HepG2 (cell line): ENCODE data around the gene SERHL2. TPM values are rescaled to one million over a fixed set of nuclear protein-coding genes. Genes with fewer than 3 reads are reported as not detected.

ENCODE experiments used
- ATAC-seq: fragments of 200-7000 bp; cut with Tn5 transposase; 3 replicates; pipeline ENCODE4 v1.9.1; 2020; ENCODE audit warnings: mild to moderate bottlenecking, moderate library complexity
- BruUV-seq: library from RNA; stranded (reverse); fragments of 400-500 nt; replicated peaks from 2 replicates; lab custom pipeline; 2021; lab: Mats Ljungman, UMichigan
- CTCF ChIA-PET: fragments of 300-600 bp; formaldehyde crosslinking; extraction: SDS; loops from one replicate; lab custom pipeline; 2021; ENCODE audit warnings: low total read pairs, inconsistent platforms, low intra/inter-chr PET ratio; lab: Yijun Ruan, JAX
- POLR2A ChIA-PET: fragments of 350-600 bp; sonication (Branson Sonifier 250); formaldehyde crosslinking; loops from one replicate; lab custom pipeline; 2020; ENCODE audit warnings: antibody characterized with exemption, inconsistent platforms; lab: Yijun Ruan, JAX
- DNase-seq: peaks from one replicate; pipeline ENCODE4 v3.0.0-alpha.2; 2015; ENCODE audit warnings: low spot score
- FAIRE-seq: peaks from 3 replicates; lab custom pipeline; 2011; peaks lifted over from hg19 to GRCh38; lab: Jason Lieb, UNC
- H2AFZ ChIP-seq: one replicate; pipeline ENCODE4 v1.6.1; 2011; ENCODE audit warnings: low read length, inconsistent platforms
- H3K27ac ChIP-seq: fragments of 300-600 bp; 3 replicates; pipeline ENCODE4 v1.8.0; 2011; ENCODE audit warnings: mixed run types, mild to moderate bottlenecking, mixed read lengths, low read length, inconsistent platforms; ENCODE audit not compliant: insufficient read depth; ENCODE audit errors: extremely low read length
- H3K27me3 ChIP-seq, 2 experiments: fragments of 200-600 bp in 1 of 2; 2 replicates in 1 of 2; 3 replicates in 1 of 2; pipeline versions ENCODE4 v1.6.0 to v1.8.0; 2011; ENCODE audit warnings: low read length in 2 of 2, mild to moderate bottlenecking in 2 of 2, moderate library complexity in 2 of 2, inconsistent platforms in 1 of 2; ENCODE audit not compliant: insufficient read depth in 2 of 2, control insufficient read depth in 1 of 2
- H3K36me3 ChIP-seq, 2 experiments: fragments of 200-600 bp in 1 of 2; replicated peaks in 1 of 2; 2 replicates in 1 of 2; 3 replicates in 1 of 2; pipeline versions ENCODE4 v1.5.1 to v1.8.0; 2011; ENCODE audit warnings: low read length in 2 of 2, inconsistent platforms in 1 of 2; ENCODE audit not compliant: insufficient read depth in 2 of 2, control insufficient read depth in 1 of 2
- H3K4me1 ChIP-seq: 2 replicates; pipeline ENCODE4 v1.5.1; 2012; ENCODE audit warnings: low read length, inconsistent platforms; ENCODE audit not compliant: insufficient read depth
- H3K4me2 ChIP-seq: 2 replicates; pipeline ENCODE4 v1.6.0; 2011; ENCODE audit warnings: low read depth, low read length, inconsistent platforms
- H3K4me3 ChIP-seq, 3 experiments: fragments of 200-600 bp in 1 of 3; sonication (generic), shearing (Covaris generic) in 1 of 3; replicated peaks in 1 of 3; 2 replicates each; pipeline ENCODE4 v1.5.1; 2011 to 2016; ENCODE audit warnings: low read length in 3 of 3, inconsistent platforms in 2 of 3, low read depth in 2 of 3, mild to moderate bottlenecking in 2 of 3, control low read depth in 1 of 3, mixed read lengths in 1 of 3; ENCODE audit not compliant: insufficient read depth in 1 of 3
- H3K79me2 ChIP-seq: one replicate; pipeline ENCODE4 v1.6.1; 2011; ENCODE audit warnings: low read length, inconsistent platforms; ENCODE audit not compliant: insufficient read depth
- H3K9ac ChIP-seq: 2 replicates; pipeline ENCODE4 v1.6.0; 2011; ENCODE audit warnings: mild to moderate bottlenecking, low read depth, low read length, inconsistent platforms; ENCODE audit not compliant: insufficient read depth
- H3K9me3 ChIP-seq: 2 replicates; pipeline ENCODE4 v1.5.1; 2012; ENCODE audit warnings: mild to moderate bottlenecking, low read length
- H4K20me1 ChIP-seq: 2 replicates; pipeline ENCODE4 v1.6.0; 2011; ENCODE audit warnings: inconsistent platforms, mild to moderate bottlenecking, low read length, moderate library complexity; ENCODE audit not compliant: insufficient read depth
- AGO1 ChIP-seq: fragments of 200-400 bp; formaldehyde crosslinking; IDR thresholded peaks from 2 replicates; pipeline ENCODE4 v1.6.1; 2017; ENCODE audit warnings: mild to moderate bottlenecking, low read depth, low read length, moderate library complexity; ENCODE audit not compliant: poor library complexity, severe bottlenecking
- ELF1 ChIP-seq: sonication (generic); formaldehyde crosslinking; IDR thresholded peaks from 2 replicates; pipeline ENCODE4 v1.4.0; 2020; ENCODE audit warnings: missing genetic modification reagents
- HNRNPUL1 ChIP-seq: fragments of 200-400 bp; formaldehyde crosslinking; IDR thresholded peaks from 2 replicates; pipeline ENCODE4 v1.6.1; 2017; ENCODE audit warnings: low read depth, mild to moderate bottlenecking, low read length, moderate library complexity
- KLF9 ChIP-seq: IDR thresholded peaks from 2 replicates; pipeline ENCODE4 v1.6.1; 2016; ENCODE audit warnings: low read depth
- MEIS2 ChIP-seq: sonication (generic); formaldehyde crosslinking; IDR thresholded peaks from 2 replicates; pipeline ENCODE4 v1.9.0; 2021; ENCODE audit warnings: mild to moderate bottlenecking, missing genetic modification reagents
- MXI1 ChIP-seq: IDR thresholded peaks from 3 replicates; pipeline ENCODE4 v1.6.1; 2012; ENCODE audit warnings: low read depth, low read length, inconsistent platforms, borderline replicate concordance
- RFX1 ChIP-seq: fragments of 450-650 bp; IDR thresholded peaks from 2 replicates; pipeline ENCODE4 v1.6.1; 2017
- SMYD3 ChIP-seq: sonication (generic); formaldehyde crosslinking; IDR thresholded peaks from 2 replicates; pipeline ENCODE4 v1.8.1; 2023; ENCODE audit warnings: mild to moderate bottlenecking, missing genetic modification reagents
- TSC22D2 ChIP-seq: sonication (generic); formaldehyde crosslinking; IDR thresholded peaks from 2 replicates; pipeline ENCODE4 v1.5.1; 2020; ENCODE audit warnings: missing genetic modification reagents, mild to moderate bottlenecking, borderline replicate concordance
- ZFAT ChIP-seq: sonication (generic); formaldehyde crosslinking; conservative IDR thresholded peaks from 2 replicates; pipeline ENCODE4 v1.8.1; 2023; ENCODE audit warnings: missing genetic modification reagents, inconsistent platforms
- ZNF713 ChIP-seq: sonication (generic); formaldehyde crosslinking; IDR thresholded peaks from 2 replicates; pipeline ENCODE4 v1.4.0; 2020; ENCODE audit warnings: mild to moderate bottlenecking, missing genetic modification reagents
- WGBS: methylation state at CpG from one replicate; pipeline ENCODE4 v1.1.6; 2017; ENCODE audit warnings: low lambda C conversion rate; 5-methylcytosine and 5-hydroxymethylcytosine counted together
- in situ Hi-C: cut with HindIII; loops from 2 replicates; pipeline ENCODE4 v1.10.0; 2017; ENCODE audit warnings: low pct_unique_long_range_greater_than_20kb; ENCODE audit not compliant: extremely low pct_ligation_motif_present
- intact Hi-C: fragments of 100-400 bp; cut with micrococcal nuclease; formaldehyde crosslinking; loops from one replicate; pipeline ENCODE4 v1.10.0; 2022; ENCODE audit not compliant: unreplicated experiment
- polyA plus RNA-seq, 8 experiments: library from polyadenylated mRNA; depleted of rRNA in 3 of 8; stranded (reverse) in 7 of 8; unstranded in 1 of 8; fragments of >200 nt; fragmentation: Illumina TruSeq in 4 of 8; extraction: Trizol in 4 of 8; gene quantifications; 2 replicates each; pipeline versions ENCODE4 v1.2.1 to v1.2.3, GENCODE V29; 2011 to 2016; ENCODE audit warnings: low read depth in 4 of 8, missing spikeins in 1 of 8, mixed read lengths in 1 of 8; ENCODE audit not compliant: insufficient read depth in 1 of 8
- total RNA-seq, 5 experiments: library from RNA; depleted of rRNA; stranded (reverse); fragments of >200 nt; fragmentation: Illumina TruSeq; extraction: Trizol; gene quantifications; 2 replicates each; pipeline ENCODE4 v1.2.3, GENCODE V29; 2016; ENCODE audit warnings: low read depth in 1 of 5
- TF ChIP-seq, protein P1 (sequence below): sonication (generic); formaldehyde crosslinking; conservative IDR thresholded peaks from 2 replicates; pipeline ENCODE4 v1.5.0; 2020; ENCODE audit warnings: missing genetic modification reagents
- TF ChIP-seq, protein P2 (sequence below): sonication (generic); formaldehyde crosslinking; IDR thresholded peaks from 2 replicates; pipeline ENCODE4 v1.5.1; 2020; ENCODE audit warnings: missing genetic modification reagents, mild to moderate bottlenecking, borderline replicate concordance
- TF ChIP-seq, protein P3 (sequence below): sonication (generic); formaldehyde crosslinking; IDR thresholded peaks from 2 replicates; pipeline ENCODE4 v1.4.0; 2020; ENCODE audit warnings: missing genetic modification reagents

Gene SERHL2
- total and polyA plus RNA-seq, 2 of the 13 experiments (the other 11 are each of a cell fraction or from before 2014, with no cell fraction given): 1.0 to 1.8 TPM

DNA sequence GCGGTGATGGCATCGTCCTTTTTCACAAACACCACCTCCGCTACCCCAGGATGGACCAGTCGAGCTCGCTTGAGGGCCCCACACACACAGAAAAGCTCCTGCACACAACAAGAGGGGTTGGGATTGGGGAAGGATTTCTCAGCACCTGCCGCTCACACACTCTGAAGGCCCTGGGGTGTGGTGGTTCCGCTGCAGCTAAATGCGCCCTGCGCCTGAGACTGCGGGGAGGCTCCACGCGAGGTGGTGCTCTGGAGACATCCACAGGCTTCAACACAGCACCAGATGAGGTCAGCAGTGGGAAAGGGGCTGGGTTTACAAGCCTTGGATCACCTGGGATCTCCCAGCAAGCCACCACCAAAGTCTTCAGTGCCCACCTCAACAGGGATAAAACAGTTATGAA lies 38.2 kb downstream of the SERHL2 start:
- Histone ChIP-seq H4K20me1 (no peaks in the 10 kb centered on the region), H2AFZ (no peak overlapping the region), H3K27ac (no peak overlapping the region), H3K36me3 (peaks cover 46 to 81% of the 10 kb centered on the region in 2 experiments), H3K4me1 (no peaks in the 10 kb centered on the region), H3K4me2 (no peak overlapping the region), H3K79me2 (no peaks in the 10 kb centered on the region), H3K4me3 (no peak overlapping the region), H3K9me3 (no peaks in the 10 kb centered on the region), H3K9ac (no peak overlapping the region), H3K27me3 (no peaks in the 10 kb centered on the region)
- in situ Hi-C loops (no loop called here), intact Hi-C loops (no loop called here)
- WGBS: 98% methylated on average over 12 of the region's 12 CpGs
- POLR2A ChIA-PET: no interaction called here
- no peak for DNase-seq
- no TSS peak for BruUV-seq
- ATAC-seq: no peak
- CTCF ChIA-PET: no interaction called here
- TF ChIP-seq KLF9 (CRISPR knock-in tag): no peak
- no peak for TF ChIP-seq ZNF713
- no peak for TF ChIP-seq TSC22D2 (CRISPR knock-in tag)
- TF ChIP-seq ELF1 (CRISPR knock-in tag): no peak
- TF ChIP-seq MEIS2 (CRISPR knock-in tag): no peak
- TF ChIP-seq MXI1: no peak
- TF ChIP-seq RFX1: no peak
- TF ChIP-seq, protein P1, sequence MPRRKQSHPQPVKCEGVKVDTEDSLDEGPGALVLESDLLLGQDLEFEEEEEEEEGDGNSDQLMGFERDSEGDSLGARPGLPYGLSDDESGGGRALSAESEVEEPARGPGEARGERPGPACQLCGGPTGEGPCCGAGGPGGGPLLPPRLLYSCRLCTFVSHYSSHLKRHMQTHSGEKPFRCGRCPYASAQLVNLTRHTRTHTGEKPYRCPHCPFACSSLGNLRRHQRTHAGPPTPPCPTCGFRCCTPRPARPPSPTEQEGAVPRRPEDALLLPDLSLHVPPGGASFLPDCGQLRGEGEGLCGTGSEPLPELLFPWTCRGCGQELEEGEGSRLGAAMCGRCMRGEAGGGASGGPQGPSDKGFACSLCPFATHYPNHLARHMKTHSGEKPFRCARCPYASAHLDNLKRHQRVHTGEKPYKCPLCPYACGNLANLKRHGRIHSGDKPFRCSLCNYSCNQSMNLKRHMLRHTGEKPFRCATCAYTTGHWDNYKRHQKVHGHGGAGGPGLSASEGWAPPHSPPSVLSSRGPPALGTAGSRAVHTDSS (CRISPR knock-in tag): no peak
- TF ChIP-seq HNRNPUL1: no peak
- FAIRE-seq: no peak

DNA sequence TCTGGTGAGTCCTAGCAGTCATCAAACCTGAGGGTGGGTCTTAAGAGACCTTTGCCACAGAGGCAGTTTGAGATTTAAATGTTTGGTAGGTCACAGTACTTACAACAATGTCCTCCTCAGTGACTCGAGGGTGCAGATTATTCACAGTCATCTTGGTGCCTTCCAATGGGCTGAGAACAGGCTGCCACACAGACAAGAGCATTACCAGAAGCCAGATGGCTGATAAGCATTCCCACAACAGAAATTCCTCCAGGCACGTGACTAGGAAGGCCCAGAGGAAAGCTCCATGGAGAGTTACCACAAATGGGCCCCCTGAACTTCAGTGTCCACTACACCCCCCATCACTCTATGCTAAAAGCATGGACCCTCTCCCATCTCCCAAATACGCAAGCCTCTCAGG lies 41.7 kb downstream of the SERHL2 start:
- Histone ChIP-seq H4K20me1 (no peaks in the 10 kb centered on the region), H3K9ac (no peak overlapping the region), H2AFZ (no peak overlapping the region), H3K4me2 (no peak overlapping the region), H3K4me3 (no peak overlapping the region), H3K4me1 (no peaks in the 10 kb centered on the region), H3K9me3 (no peaks in the 10 kb centered on the region), H3K27ac (no peak overlapping the region), H3K79me2 (peaks cover 5% of the 10 kb centered on the region), H3K27me3 (no peaks in the 10 kb centered on the region), H3K36me3 (peaks cover 53 to 88% of the 10 kb centered on the region in 2 experiments)
- CTCF ChIA-PET: no interaction called here
- WGBS: 93% methylated on average over 3 of the region's 3 CpGs
- POLR2A ChIA-PET: no interaction called here
- in situ Hi-C loops (no loop called here), intact Hi-C loops (no loop called here)
- ATAC-seq (no peak), FAIRE-seq (no peak), DNase-seq (no peak)
- no TSS peak for BruUV-seq
- TF ChIP-seq MEIS2 (CRISPR knock-in tag): no peak
- TF ChIP-seq, protein P2, sequence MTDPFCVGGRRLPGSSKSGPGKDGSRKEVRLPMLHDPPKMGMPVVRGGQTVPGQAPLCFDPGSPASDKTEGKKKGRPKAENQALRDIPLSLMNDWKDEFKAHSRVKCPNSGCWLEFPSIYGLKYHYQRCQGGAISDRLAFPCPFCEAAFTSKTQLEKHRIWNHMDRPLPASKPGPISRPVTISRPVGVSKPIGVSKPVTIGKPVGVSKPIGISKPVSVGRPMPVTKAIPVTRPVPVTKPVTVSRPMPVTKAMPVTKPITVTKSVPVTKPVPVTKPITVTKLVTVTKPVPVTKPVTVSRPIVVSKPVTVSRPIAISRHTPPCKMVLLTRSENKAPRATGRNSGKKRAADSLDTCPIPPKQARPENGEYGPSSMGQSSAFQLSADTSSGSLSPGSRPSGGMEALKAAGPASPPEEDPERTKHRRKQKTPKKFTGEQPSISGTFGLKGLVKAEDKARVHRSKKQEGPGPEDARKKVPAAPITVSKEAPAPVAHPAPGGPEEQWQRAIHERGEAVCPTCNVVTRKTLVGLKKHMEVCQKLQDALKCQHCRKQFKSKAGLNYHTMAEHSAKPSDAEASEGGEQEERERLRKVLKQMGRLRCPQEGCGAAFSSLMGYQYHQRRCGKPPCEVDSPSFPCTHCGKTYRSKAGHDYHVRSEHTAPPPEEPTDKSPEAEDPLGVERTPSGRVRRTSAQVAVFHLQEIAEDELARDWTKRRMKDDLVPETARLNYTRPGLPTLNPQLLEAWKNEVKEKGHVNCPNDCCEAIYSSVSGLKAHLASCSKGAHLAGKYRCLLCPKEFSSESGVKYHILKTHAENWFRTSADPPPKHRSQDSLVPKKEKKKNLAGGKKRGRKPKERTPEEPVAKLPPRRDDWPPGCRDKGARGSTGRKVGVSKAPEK (CRISPR knock-in tag): no peak
- no peak for TF ChIP-seq AGO1
- no peak for TF ChIP-seq SMYD3 (CRISPR knock-in tag)
- TF ChIP-seq, protein P3, sequence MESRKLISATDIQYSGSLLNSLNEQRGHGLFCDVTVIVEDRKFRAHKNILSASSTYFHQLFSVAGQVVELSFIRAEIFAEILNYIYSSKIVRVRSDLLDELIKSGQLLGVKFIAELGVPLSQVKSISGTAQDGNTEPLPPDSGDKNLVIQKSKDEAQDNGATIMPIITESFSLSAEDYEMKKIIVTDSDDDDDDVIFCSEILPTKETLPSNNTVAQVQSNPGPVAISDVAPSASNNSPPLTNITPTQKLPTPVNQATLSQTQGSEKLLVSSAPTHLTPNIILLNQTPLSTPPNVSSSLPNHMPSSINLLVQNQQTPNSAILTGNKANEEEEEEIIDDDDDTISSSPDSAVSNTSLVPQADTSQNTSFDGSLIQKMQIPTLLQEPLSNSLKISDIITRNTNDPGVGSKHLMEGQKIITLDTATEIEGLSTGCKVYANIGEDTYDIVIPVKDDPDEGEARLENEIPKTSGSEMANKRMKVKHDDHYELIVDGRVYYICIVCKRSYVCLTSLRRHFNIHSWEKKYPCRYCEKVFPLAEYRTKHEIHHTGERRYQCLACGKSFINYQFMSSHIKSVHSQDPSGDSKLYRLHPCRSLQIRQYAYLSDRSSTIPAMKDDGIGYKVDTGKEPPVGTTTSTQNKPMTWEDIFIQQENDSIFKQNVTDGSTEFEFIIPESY: no peak
- TF ChIP-seq ZFAT: no peak
